B cell (primary cell): ENCODE results near the gene ABCC1.

Experiments used
- CTCF ChIP-seq: fragments of 200-600 bp; IDR thresholded peaks from one replicate; pipeline ENCODE4 v1.8.0; 2022; ENCODE audit warnings: antibody characterized with exemption, mild to moderate bottlenecking
- EZH2 ChIP-seq: IDR thresholded peaks from 2 replicates; pipeline ENCODE4 v1.6.1; 2012; ENCODE audit warnings: borderline replicate concordance, low read depth, mild to moderate bottlenecking, moderate library complexity, low read length; ENCODE audit not compliant: insufficient read depth, poor library complexity, severe bottlenecking

DNA sequence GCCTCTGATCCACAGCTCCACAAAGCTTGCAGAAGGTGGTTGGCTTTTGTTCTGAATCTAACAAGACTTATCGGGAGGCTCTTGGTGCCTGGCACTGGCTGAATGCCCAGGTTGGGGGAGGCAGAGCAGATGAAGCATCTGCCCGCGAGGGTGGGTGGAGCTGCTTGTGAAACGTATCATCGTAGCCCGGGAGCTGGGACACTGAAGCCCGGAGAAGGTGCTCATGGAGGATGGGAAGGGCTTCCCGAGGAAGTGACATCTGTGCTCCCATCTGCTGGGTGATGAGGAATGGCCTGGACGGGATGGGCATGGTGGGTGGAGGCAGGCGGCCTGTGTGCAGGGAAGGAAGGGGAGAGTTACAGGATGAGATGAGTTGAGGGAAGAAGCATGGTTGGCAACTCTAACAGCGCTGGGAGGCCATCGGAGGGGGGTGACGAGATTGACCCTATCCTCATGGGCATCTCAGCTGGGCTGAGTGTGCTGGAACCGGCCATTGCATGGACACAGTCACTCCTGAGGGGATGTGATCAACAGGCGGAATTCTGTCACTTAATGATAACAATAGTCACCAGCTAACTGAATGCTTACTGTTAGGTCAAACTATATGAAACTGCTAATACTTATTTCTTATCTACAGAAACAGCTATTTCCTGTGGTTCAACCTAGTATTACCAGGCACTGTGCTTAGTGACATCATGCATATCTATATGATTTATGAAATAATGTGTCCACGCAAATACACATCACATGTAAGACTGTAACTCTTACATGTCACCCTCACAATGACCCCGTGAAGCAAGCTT lies 171.2 kb downstream of the ABCC1 start:
- no peak for TF ChIP-seq CTCF
- TF ChIP-seq EZH2 = no peak
